OCI-LY3 (cell line): Measurements from ENCODE around the gene FADS3.

Source experiments
- CTCF ChIP-seq: fragments of 200-600, 300-600 bp; sonication (generic); IDR thresholded peaks from 2 replicates; pipeline ENCODE4 v1.5.1; 2014; ENCODE audit warnings: antibody characterized with exemption, low read length, low read depth
- EZH2phosphoT487 ChIP-seq: fragments of 200-600 bp; shearing (Covaris generic); IDR thresholded peaks from 2 replicates; pipeline ENCODE4 v1.6.1; 2018; ENCODE audit warnings: antibody characterized with exemption, mixed run types, low read depth

GRCh38 chr11:61851113-61851899 lies 40.0 kb downstream of the FADS3 start:
- TF ChIP-seq CTCF: no peak
- TF ChIP-seq EZH2phosphoT487: no peak
